ENCODE measurements around the gene LAMB4. TPM values are rescaled to one million over a fixed set of nuclear protein-coding genes. Genes with fewer than 3 reads are reported as not detected.

Gene LAMB4
- total RNA-seq, 1 experiment from 2014 or later, result not detected

- Histone ChIP-seq H3K4me2 (ENCODE audit: low read depth, low read length, poor library complexity, severe bottlenecking) (no peak overlapping the region), H3K27ac (ENCODE audit: low read length) (no peak overlapping the region), H3K9ac (ENCODE audit: low read length) (no peak overlapping the region), H3K36me3 (ENCODE audit: insufficient read depth, low read length) (no peaks in the 10 kb centered on the region), H3K79me2 (ENCODE audit: low read length) (no peaks in the 10 kb centered on the region), H2AFZ (ENCODE audit: low read length) (no peak overlapping the region), H3K4me3 (ENCODE audit: low read length) (no peak overlapping the region), H3K9me3 (ENCODE audit: low read length) (no peaks in the 10 kb centered on the region), H3K4me1 (ENCODE audit: low read length) (no peaks in the 10 kb centered on the region), H4K20me1 (ENCODE audit: insufficient read depth, low read depth, low read length) (no peaks in the 10 kb centered on the region), H3K27me3 (ENCODE audit: low read length) (no peaks in the 10 kb centered on the region), H3K9me2 (replicated peaks; ENCODE audit: insufficient read depth, low read length) (no peaks in the 10 kb centered on the region)
- no peak for DNase-seq
Measured at GRCh38 chr7:108028111-108028510, 102.0 kb downstream of the LAMB4 start.

GRCh38 chr7:108027239-108027638 is 102.9 kb downstream of the LAMB4 start:
- H3K4me1 ChIP-seq (ENCODE audit: low read length), result no peaks in the 10 kb centered on the region
- no peak overlapping the region for H3K4me3 ChIP-seq (ENCODE audit: low read length)
- no peaks in the 10 kb centered on the region for H4K20me1 ChIP-seq (ENCODE audit: insufficient read depth, low read depth, low read length)
- H3K27ac ChIP-seq (ENCODE audit: low read length), result no peak overlapping the region
- no peak overlapping the region for H3K4me2 ChIP-seq (ENCODE audit: low read depth, low read length, poor library complexity, severe bottlenecking)
- no peak for DNase-seq
- H2AFZ ChIP-seq (ENCODE audit: low read length), result no peak overlapping the region
- no peak overlapping the region for H3K9ac ChIP-seq (ENCODE audit: low read length)
- H3K27me3 ChIP-seq (ENCODE audit: low read length), result no peaks in the 10 kb centered on the region
- no peaks in the 10 kb centered on the region for H3K79me2 ChIP-seq (ENCODE audit: low read length)
- H3K9me3 ChIP-seq (ENCODE audit: low read length), result no peaks in the 10 kb centered on the region
- H3K9me2 ChIP-seq (replicated peaks; ENCODE audit: insufficient read depth, low read length), result no peaks in the 10 kb centered on the region
- H3K36me3 ChIP-seq (ENCODE audit: insufficient read depth, low read length), result no peaks in the 10 kb centered on the region

GRCh38 chr7:108026647-108027046 is 103.5 kb downstream of the LAMB4 start:
- no peak for DNase-seq
- H3K9me2 ChIP-seq (replicated peaks; ENCODE audit: insufficient read depth, low read length), result no peaks in the 10 kb centered on the region
- H3K9ac ChIP-seq (ENCODE audit: low read length), result no peak overlapping the region
- no peaks in the 10 kb centered on the region for H4K20me1 ChIP-seq (ENCODE audit: insufficient read depth, low read depth, low read length)
- H3K4me3 ChIP-seq (ENCODE audit: low read length), result no peak overlapping the region
- no peaks in the 10 kb centered on the region for H3K27me3 ChIP-seq (ENCODE audit: low read length)
- no peak overlapping the region for H2AFZ ChIP-seq (ENCODE audit: low read length)
- H3K79me2 ChIP-seq (ENCODE audit: low read length), result no peaks in the 10 kb centered on the region
- H3K36me3 ChIP-seq (ENCODE audit: insufficient read depth, low read length), result no peaks in the 10 kb centered on the region
- H3K27ac ChIP-seq (ENCODE audit: low read length), result no peak overlapping the region
- H3K4me2 ChIP-seq (ENCODE audit: low read depth, low read length, poor library complexity, severe bottlenecking), result no peak overlapping the region
- no peaks in the 10 kb centered on the region for H3K9me3 ChIP-seq (ENCODE audit: low read length)
- H3K4me1 ChIP-seq (ENCODE audit: low read length), result no peaks in the 10 kb centered on the region

- no peak overlapping the region for H3K4me2 ChIP-seq (ENCODE audit: low read depth, low read length, poor library complexity, severe bottlenecking)
- no peak overlapping the region for H3K9ac ChIP-seq (ENCODE audit: low read length)
- no peaks in the 10 kb centered on the region for H3K4me1 ChIP-seq (ENCODE audit: low read length)
- H4K20me1 ChIP-seq (ENCODE audit: insufficient read depth, low read depth, low read length), result no peaks in the 10 kb centered on the region
- no peaks in the 10 kb centered on the region for H3K9me3 ChIP-seq (ENCODE audit: low read length)
- H3K9me2 ChIP-seq (replicated peaks; ENCODE audit: insufficient read depth, low read length), result no peaks in the 10 kb centered on the region
- no peak for DNase-seq
- no peak overlapping the region for H3K27ac ChIP-seq (ENCODE audit: low read length)
- H3K4me3 ChIP-seq (ENCODE audit: low read length), result no peak overlapping the region
- H3K36me3 ChIP-seq (ENCODE audit: insufficient read depth, low read length), result no peaks in the 10 kb centered on the region
- no peak overlapping the region for H2AFZ ChIP-seq (ENCODE audit: low read length)
- H3K79me2 ChIP-seq (ENCODE audit: low read length), result no peaks in the 10 kb centered on the region
- H3K27me3 ChIP-seq (ENCODE audit: low read length), result no peaks in the 10 kb centered on the region
Measured at GRCh38 chr7:108026116-108026515, 104.0 kb downstream of the LAMB4 start.

GRCh38 chr7:108024538-108024937 is 105.6 kb downstream of the LAMB4 start:
- no peak overlapping the region for H2AFZ ChIP-seq (ENCODE audit: low read length)

GRCh38 chr7:108020585-108020984 is 109.6 kb downstream of the LAMB4 start:
- H3K9me2 ChIP-seq (replicated peaks; ENCODE audit: insufficient read depth, low read length), result no peaks in the 10 kb centered on the region
- no peaks in the 10 kb centered on the region for H3K27me3 ChIP-seq (ENCODE audit: low read length)
- H3K79me2 ChIP-seq (ENCODE audit: low read length), result no peaks in the 10 kb centered on the region
- no peak overlapping the region for H3K4me2 ChIP-seq (ENCODE audit: low read depth, low read length, poor library complexity, severe bottlenecking)
- no peaks in the 10 kb centered on the region for H3K4me1 ChIP-seq (ENCODE audit: low read length)
- DNase-seq, result no peak
- H4K20me1 ChIP-seq (ENCODE audit: insufficient read depth, low read depth, low read length), result no peaks in the 10 kb centered on the region
- no peak overlapping the region for H3K4me3 ChIP-seq (ENCODE audit: low read length)
- H3K9me3 ChIP-seq (ENCODE audit: low read length), result no peaks in the 10 kb centered on the region
- H2AFZ ChIP-seq (ENCODE audit: low read length), result no peak overlapping the region
- no peaks in the 10 kb centered on the region for H3K36me3 ChIP-seq (ENCODE audit: insufficient read depth, low read length)
- H3K9ac ChIP-seq (ENCODE audit: low read length), result no peak overlapping the region
- no peak overlapping the region for H3K27ac ChIP-seq (ENCODE audit: low read length)

More at GRCh38 chr7:108024538-108024937, 105.6 kb downstream of the LAMB4 start:
- no peak for DNase-seq
- Histone ChIP-seq H3K79me2 (ENCODE audit: low read length) (no peaks in the 10 kb centered on the region), H3K9me2 (replicated peaks; ENCODE audit: insufficient read depth, low read length) (no peaks in the 10 kb centered on the region), H3K4me1 (ENCODE audit: low read length) (no peaks in the 10 kb centered on the region), H3K4me2 (ENCODE audit: low read depth, low read length, poor library complexity, severe bottlenecking) (no peak overlapping the region), H3K36me3 (ENCODE audit: insufficient read depth, low read length) (no peaks in the 10 kb centered on the region), H3K9ac (ENCODE audit: low read length) (no peak overlapping the region), H3K4me3 (ENCODE audit: low read length) (no peak overlapping the region), H3K9me3 (ENCODE audit: low read length) (no peaks in the 10 kb centered on the region), H3K27ac (ENCODE audit: low read length) (no peak overlapping the region), H3K27me3 (ENCODE audit: low read length) (no peaks in the 10 kb centered on the region), H4K20me1 (ENCODE audit: insufficient read depth, low read depth, low read length) (no peaks in the 10 kb centered on the region)

GRCh38 chr7:108018668-108019067 is 111.5 kb downstream of the LAMB4 start:
- no peak for DNase-seq
- Histone ChIP-seq H3K27me3 (ENCODE audit: low read length) (no peaks in the 10 kb centered on the region), H3K9me2 (replicated peaks; ENCODE audit: insufficient read depth, low read length) (no peaks in the 10 kb centered on the region), H4K20me1 (ENCODE audit: insufficient read depth, low read depth, low read length) (no peaks in the 10 kb centered on the region), H3K27ac (ENCODE audit: low read length) (no peak overlapping the region), H3K79me2 (ENCODE audit: low read length) (no peaks in the 10 kb centered on the region), H3K9me3 (ENCODE audit: low read length) (no peaks in the 10 kb centered on the region), H3K4me3 (ENCODE audit: low read length) (no peak overlapping the region), H3K4me2 (ENCODE audit: low read depth, low read length, poor library complexity, severe bottlenecking) (no peak overlapping the region), H2AFZ (ENCODE audit: low read length) (no peak overlapping the region), H3K36me3 (ENCODE audit: insufficient read depth, low read length) (no peaks in the 10 kb centered on the region), H3K4me1 (ENCODE audit: low read length) (no peaks in the 10 kb centered on the region), H3K9ac (ENCODE audit: low read length) (no peak overlapping the region)

- Histone ChIP-seq H3K4me1 (ENCODE audit: low read length) (no peaks in the 10 kb centered on the region), H3K9me3 (ENCODE audit: low read length) (no peaks in the 10 kb centered on the region), H3K27me3 (ENCODE audit: low read length) (no peaks in the 10 kb centered on the region), H3K9ac (ENCODE audit: low read length) (no peak overlapping the region), H3K9me2 (replicated peaks; ENCODE audit: insufficient read depth, low read length) (no peaks in the 10 kb centered on the region), H3K79me2 (ENCODE audit: low read length) (no peaks in the 10 kb centered on the region), H2AFZ (ENCODE audit: low read length) (no peak overlapping the region), H3K36me3 (ENCODE audit: insufficient read depth, low read length) (no peaks in the 10 kb centered on the region), H4K20me1 (ENCODE audit: insufficient read depth, low read depth, low read length) (no peaks in the 10 kb centered on the region), H3K27ac (ENCODE audit: low read length) (no peak overlapping the region), H3K4me3 (ENCODE audit: low read length) (no peak overlapping the region), H3K4me2 (ENCODE audit: low read depth, low read length, poor library complexity, severe bottlenecking) (no peak overlapping the region)
- no peak for DNase-seq
Measured at GRCh38 chr7:108017776-108018151, 112.4 kb downstream of the LAMB4 start.
